NCI-H82 treated with DMSO at 0.1 percent for 48 hours (cell line): ENCODE data around the gene SLC35F3.
"Not testable (repeated sequence)": the region's sequence is repeated elsewhere in the genome, so short reads cannot be mapped to it uniquely, and the experiment has no call there.

Source experiments
- DNase-seq: peaks from one replicate; lab custom pipeline; 2025; ENCODE audit not compliant: unreplicated experiment; lab: John Stamatoyannopoulos, UW

The SLC35F3 gene

GRCh38 chr1:234185438-234185837 is 281.0 kb downstream of the SLC35F3 start:
- no peak for DNase-seq

GRCh38 chr1:234186037-234186688 is 281.7 kb downstream of the SLC35F3 start:
- no peak for DNase-seq

- DNase-seq = peak; percentile 11
Observed at GRCh38 chr1:234188454-234188792, 283.9 kb downstream of the SLC35F3 start.

GRCh38 chr1:234197839-234198238 is 293.4 kb downstream of the SLC35F3 start:
- DNase-seq = no peak

- DNase-seq = no peak
Observed at GRCh38 chr1:234199476-234200127, 295.1 kb downstream of the SLC35F3 start.

GRCh38 chr1:234200566-234200965 is 296.1 kb downstream of the SLC35F3 start:
- no peak for DNase-seq

- DNase-seq = no peak
Observed at GRCh38 chr1:234201600-234201999, 297.1 kb downstream of the SLC35F3 start.

- DNase-seq = no peak
Observed at GRCh38 chr1:234205966-234206365, 301.5 kb downstream of the SLC35F3 start.

GRCh38 chr1:234206651-234207284 is 302.3 kb downstream of the SLC35F3 start:
- no peak for DNase-seq

- DNase-seq = no peak
Observed at GRCh38 chr1:234208351-234208750, 303.9 kb downstream of the SLC35F3 start.

- DNase-seq = no peak
Observed at GRCh38 chr1:234208791-234209190, 304.3 kb downstream of the SLC35F3 start.

GRCh38 chr1:234210429-234210828 is 306.0 kb downstream of the SLC35F3 start:
- not testable (repeated sequence) for DNase-seq

- not testable (repeated sequence) for DNase-seq
Observed at GRCh38 chr1:234211855-234212254, 307.4 kb downstream of the SLC35F3 start.

GRCh38 chr1:234212764-234213657 is 308.5 kb downstream of the SLC35F3 start:
- peak; percentile 62 for DNase-seq

GRCh38 chr1:234213658-234214128 is 309.2 kb downstream of the SLC35F3 start:
- DNase-seq = no peak

GRCh38 chr1:234214129-234214910 is 309.8 kb downstream of the SLC35F3 start:
- DNase-seq = no peak

- DNase-seq = no peak
Observed at GRCh38 chr1:234214911-234215892, 310.7 kb downstream of the SLC35F3 start.

GRCh38 chr1:234216116-234216703 is 311.7 kb downstream of the SLC35F3 start:
- no peak for DNase-seq

- no peak for DNase-seq
Observed at GRCh38 chr1:234217316-234217840, 312.9 kb downstream of the SLC35F3 start.
